ENCODE data around the gene FCHSD2. TPM values are rescaled to one million over a fixed set of nuclear protein-coding genes. Genes with fewer than 3 reads are reported as not detected.
"Not testable (repeated sequence)": the region's sequence is repeated elsewhere in the genome, so short reads cannot be mapped to it uniquely, and the experiment has no call there.

FCHSD2 gene
- total RNA-seq, 1 donor from 2014 or later = 16.0 TPM

- Mint-ChIP-seq H3K27ac (no peak overlapping the region), H3K4me1 (ENCODE audit: low read depth) (peaks cover 25% of the 10 kb centered on the region), H3K27me3 (ENCODE audit: low read depth) (no peaks in the 10 kb centered on the region), H3K36me3 (ENCODE audit: low read depth) (peaks cover 34% of the 10 kb centered on the region), H3K4me3 (ENCODE audit: low read depth) (no peak overlapping the region), H3K9me3 (no peaks in the 10 kb centered on the region)
- intact Hi-C loops (cut with micrococcal nuclease) = no loop called here
- no peak for DNase-seq (ENCODE audit: low spot score)
Measured at GRCh38 chr11:72836111-72836510, 306.0 kb downstream of the FCHSD2 start.

GRCh38 chr11:72834905-72835304, 307.2 kb downstream of the FCHSD2 start:
- peaks cover 25% of the 10 kb centered on the region for H3K4me1 Mint-ChIP-seq (ENCODE audit: low read depth)
- intact Hi-C loops (cut with micrococcal nuclease) = no loop called here
- no peak for DNase-seq (ENCODE audit: low spot score)
- H3K4me3 Mint-ChIP-seq (ENCODE audit: low read depth) = no peak overlapping the region
- H3K27ac Mint-ChIP-seq = peak overlapping the region; percentile 5
- H3K27me3 Mint-ChIP-seq (ENCODE audit: low read depth) = no peaks in the 10 kb centered on the region
- peaks cover 36% of the 10 kb centered on the region for H3K36me3 Mint-ChIP-seq (ENCODE audit: low read depth)
- H3K9me3 Mint-ChIP-seq = no peaks in the 10 kb centered on the region

- H3K27ac Mint-ChIP-seq = no peak overlapping the region
- intact Hi-C loops (cut with micrococcal nuclease) = no loop called here
- H3K4me3 Mint-ChIP-seq (ENCODE audit: low read depth) = no peak overlapping the region
- H3K9me3 Mint-ChIP-seq = no peaks in the 10 kb centered on the region
- DNase-seq (ENCODE audit: low spot score) = no peak
- H3K36me3 Mint-ChIP-seq (ENCODE audit: low read depth) = peaks cover 37% of the 10 kb centered on the region
- H3K4me1 Mint-ChIP-seq (ENCODE audit: low read depth) = peaks cover 22% of the 10 kb centered on the region
- no peaks in the 10 kb centered on the region for H3K27me3 Mint-ChIP-seq (ENCODE audit: low read depth)
Measured at GRCh38 chr11:72833811-72834493, 308.2 kb downstream of the FCHSD2 start.

- Mint-ChIP-seq H3K4me1 (ENCODE audit: low read depth) (peaks cover 16% of the 10 kb centered on the region), H3K27ac (peak overlapping the region; percentile 50), H3K9me3 (no peaks in the 10 kb centered on the region), H3K4me3 (ENCODE audit: low read depth) (no peak overlapping the region), H3K27me3 (ENCODE audit: low read depth) (no peaks in the 10 kb centered on the region), H3K36me3 (ENCODE audit: low read depth) (peaks cover 39% of the 10 kb centered on the region)
- no peak for DNase-seq (ENCODE audit: low spot score)
- intact Hi-C loops (cut with micrococcal nuclease) = no loop called here
Measured at GRCh38 chr11:72833083-72833733, 308.9 kb downstream of the FCHSD2 start.

GRCh38 chr11:72832301-72833082, 309.6 kb downstream of the FCHSD2 start:
- no peaks in the 10 kb centered on the region for H3K9me3 Mint-ChIP-seq
- H3K4me1 Mint-ChIP-seq (ENCODE audit: low read depth) = peaks cover 13% of the 10 kb centered on the region
- H3K27me3 Mint-ChIP-seq (ENCODE audit: low read depth) = no peaks in the 10 kb centered on the region
- intact Hi-C loops (cut with micrococcal nuclease) = no loop called here
- peaks cover 37% of the 10 kb centered on the region for H3K36me3 Mint-ChIP-seq (ENCODE audit: low read depth)
- no peak overlapping the region for H3K4me3 Mint-ChIP-seq (ENCODE audit: low read depth)
- H3K27ac Mint-ChIP-seq = no peak overlapping the region
- no peak for DNase-seq (ENCODE audit: low spot score)

GRCh38 chr11:72831521-72832300, 310.4 kb downstream of the FCHSD2 start:
- Mint-ChIP-seq H3K4me1 (ENCODE audit: low read depth) (peaks cover 14% of the 10 kb centered on the region), H3K27ac (no peak overlapping the region), H3K36me3 (ENCODE audit: low read depth) (peaks cover 38% of the 10 kb centered on the region), H3K4me3 (ENCODE audit: low read depth) (no peak overlapping the region), H3K27me3 (ENCODE audit: low read depth) (no peaks in the 10 kb centered on the region), H3K9me3 (no peaks in the 10 kb centered on the region)
- intact Hi-C loops (cut with micrococcal nuclease) = loop anchor here (1.0 kb wide), 1 partner anchor 347 kb away; no protein-coding TSS in a partner anchor
- DNase-seq (ENCODE audit: low spot score) = no peak

- Mint-ChIP-seq H3K36me3 (ENCODE audit: low read depth) (peaks cover 38% of the 10 kb centered on the region), H3K27me3 (ENCODE audit: low read depth) (no peaks in the 10 kb centered on the region), H3K4me1 (ENCODE audit: low read depth) (peaks cover 12% of the 10 kb centered on the region), H3K9me3 (no peaks in the 10 kb centered on the region), H3K27ac (no peak overlapping the region), H3K4me3 (ENCODE audit: low read depth) (no peak overlapping the region)
- intact Hi-C loops (cut with micrococcal nuclease) = no loop called here
- no peak for DNase-seq (ENCODE audit: low spot score)
Measured at GRCh38 chr11:72829884-72830533, 312.1 kb downstream of the FCHSD2 start.

- Mint-ChIP-seq H3K27me3 (ENCODE audit: low read depth) (no peaks in the 10 kb centered on the region), H3K9me3 (no peaks in the 10 kb centered on the region), H3K36me3 (ENCODE audit: low read depth) (peaks cover 43% of the 10 kb centered on the region), H3K27ac (no peak overlapping the region), H3K4me1 (ENCODE audit: low read depth) (peaks cover 8% of the 10 kb centered on the region), H3K4me3 (ENCODE audit: low read depth) (no peak overlapping the region)
- intact Hi-C loops (cut with micrococcal nuclease) = no loop called here
- DNase-seq (ENCODE audit: low spot score) = no peak
Measured at GRCh38 chr11:72829178-72829577, 312.9 kb downstream of the FCHSD2 start.

- Mint-ChIP-seq H3K27ac (no peak overlapping the region), H3K9me3 (no peaks in the 10 kb centered on the region), H3K27me3 (ENCODE audit: low read depth) (no peaks in the 10 kb centered on the region), H3K4me1 (ENCODE audit: low read depth) (peaks cover 5% of the 10 kb centered on the region), H3K36me3 (ENCODE audit: low read depth) (peaks cover 47% of the 10 kb centered on the region), H3K4me3 (ENCODE audit: low read depth) (no peak overlapping the region)
- no peak for DNase-seq (ENCODE audit: low spot score)
- intact Hi-C loops (cut with micrococcal nuclease) = no loop called here
Measured at GRCh38 chr11:72828692-72829101, 313.4 kb downstream of the FCHSD2 start.

GRCh38 chr11:72828081-72828567, 314.0 kb downstream of the FCHSD2 start:
- no peaks in the 10 kb centered on the region for H3K27me3 Mint-ChIP-seq (ENCODE audit: low read depth)
- H3K4me3 Mint-ChIP-seq (ENCODE audit: low read depth) = no peak overlapping the region
- peaks cover 52% of the 10 kb centered on the region for H3K36me3 Mint-ChIP-seq (ENCODE audit: low read depth)
- no peak for DNase-seq (ENCODE audit: low spot score)
- H3K4me1 Mint-ChIP-seq (ENCODE audit: low read depth) = peaks cover 5% of the 10 kb centered on the region
- intact Hi-C loops (cut with micrococcal nuclease) = no loop called here
- no peak overlapping the region for H3K27ac Mint-ChIP-seq
- no peaks in the 10 kb centered on the region for H3K9me3 Mint-ChIP-seq

- H3K27ac Mint-ChIP-seq; H3K27me3 Mint-ChIP-seq (ENCODE audit: low read depth); DNase-seq (ENCODE audit: low spot score); H3K9me3 Mint-ChIP-seq; intact Hi-C loops (cut with micrococcal nuclease); H3K4me3 Mint-ChIP-seq (ENCODE audit: low read depth); H3K4me1 Mint-ChIP-seq (ENCODE audit: low read depth): not testable (repeated sequence)
- H3K36me3 Mint-ChIP-seq (ENCODE audit: low read depth) = peaks cover 52% of the 10 kb centered on the region
Measured at GRCh38 chr11:72827656-72828055, 314.5 kb downstream of the FCHSD2 start.

GRCh38 chr11:72826942-72827480, 315.1 kb downstream of the FCHSD2 start:
- intact Hi-C loops (cut with micrococcal nuclease) = no loop called here
- H3K27me3 Mint-ChIP-seq (ENCODE audit: low read depth) = no peaks in the 10 kb centered on the region
- peak overlapping the region; percentile 24 for H3K27ac Mint-ChIP-seq
- H3K9me3 Mint-ChIP-seq = no peaks in the 10 kb centered on the region
- peaks cover 5% of the 10 kb centered on the region for H3K4me1 Mint-ChIP-seq (ENCODE audit: low read depth)
- H3K36me3 Mint-ChIP-seq (ENCODE audit: low read depth) = peaks cover 52% of the 10 kb centered on the region
- no peak overlapping the region for H3K4me3 Mint-ChIP-seq (ENCODE audit: low read depth)
- DNase-seq (ENCODE audit: low spot score) = no peak
